G401.6 (cell line): ENCODE data around the gene U2AF2.

Experiments
- FAIRE-seq: peaks from 2 replicates; lab custom pipeline; 2012; peaks lifted over from hg19 to GRCh38; lab: Jason Lieb, UNC

Gene U2AF2

GRCh38 chr19:55621673-55622231, 33.1 kb upstream of the U2AF2 start:
- no peak for FAIRE-seq

- no peak for FAIRE-seq
Measured at GRCh38 chr19:55622242-55622969, 32.4 kb upstream of the U2AF2 start.

DNA sequence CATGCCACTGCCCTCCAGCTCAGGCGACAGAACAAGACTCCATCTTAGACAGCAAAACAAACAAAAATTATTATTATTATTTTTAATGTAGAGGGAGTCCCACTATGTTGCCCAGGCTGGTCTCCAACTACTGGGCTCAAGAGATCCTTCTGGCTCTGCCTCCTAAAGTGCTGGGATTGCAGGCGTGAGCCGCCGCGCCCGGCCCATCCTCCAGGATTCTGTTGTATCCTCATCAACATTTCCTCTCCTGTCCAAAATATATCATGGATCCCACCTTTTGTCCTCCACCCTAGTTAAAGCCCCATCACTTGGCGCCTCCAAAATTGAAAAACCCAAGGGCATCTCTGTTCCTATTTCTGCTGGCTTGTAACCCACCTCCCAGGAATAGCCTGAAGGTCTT, 31.7 kb upstream of the U2AF2 start:
- FAIRE-seq, result no peak

DNA sequence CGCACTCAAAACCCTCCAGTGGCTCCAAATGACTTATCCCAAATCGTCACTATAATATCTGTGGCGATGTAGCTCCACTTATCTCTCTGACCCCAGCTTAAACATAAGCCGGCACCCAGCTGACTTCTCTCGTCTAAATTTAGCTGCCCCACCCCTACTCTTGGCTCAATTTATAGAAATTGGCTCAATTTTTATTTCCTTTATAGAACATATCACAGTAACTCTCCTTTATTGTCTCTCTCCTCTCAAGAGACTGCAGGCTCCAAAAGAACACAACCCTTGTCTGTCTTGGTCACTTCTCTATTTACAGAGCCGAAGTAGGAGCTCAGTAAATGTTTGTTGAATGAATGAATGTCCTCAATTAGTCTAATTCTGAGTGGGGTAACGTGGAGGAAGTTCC, 31.3 kb upstream of the U2AF2 start:
- no peak for FAIRE-seq

- FAIRE-seq, result peak; percentile 79
Measured at GRCh38 chr19:55624109-55625003, 30.5 kb upstream of the U2AF2 start, which contains the start of gene ZNF784. ZNF784 (minus strand) TSS chr19:55624566; CDS start chr19:55624561, 5 bp downstream.

DNA sequence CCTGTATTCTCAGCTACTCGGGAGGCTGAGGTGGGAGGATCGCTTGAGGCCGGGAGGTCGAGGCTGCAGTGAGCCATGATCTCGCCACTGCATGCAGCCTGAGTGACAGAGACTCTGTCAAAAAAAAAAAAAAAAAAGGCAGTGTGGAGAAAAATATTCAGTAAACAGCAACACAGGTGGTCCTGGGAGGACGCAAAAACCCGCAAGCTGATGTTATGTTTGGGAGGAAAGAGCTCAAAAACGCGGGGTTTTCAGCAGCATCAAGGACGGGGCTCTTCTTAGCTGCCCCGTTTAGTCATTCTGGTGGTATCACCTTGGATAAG, 29.9 kb upstream of the U2AF2 start:
- no peak for FAIRE-seq

- FAIRE-seq, result no peak
Measured at GRCh38 chr19:55626350-55626749, 28.5 kb upstream of the U2AF2 start.

- FAIRE-seq, result peak; percentile 80
Measured at GRCh38 chr19:55632463-55632834, 22.4 kb upstream of the U2AF2 start.

DNA sequence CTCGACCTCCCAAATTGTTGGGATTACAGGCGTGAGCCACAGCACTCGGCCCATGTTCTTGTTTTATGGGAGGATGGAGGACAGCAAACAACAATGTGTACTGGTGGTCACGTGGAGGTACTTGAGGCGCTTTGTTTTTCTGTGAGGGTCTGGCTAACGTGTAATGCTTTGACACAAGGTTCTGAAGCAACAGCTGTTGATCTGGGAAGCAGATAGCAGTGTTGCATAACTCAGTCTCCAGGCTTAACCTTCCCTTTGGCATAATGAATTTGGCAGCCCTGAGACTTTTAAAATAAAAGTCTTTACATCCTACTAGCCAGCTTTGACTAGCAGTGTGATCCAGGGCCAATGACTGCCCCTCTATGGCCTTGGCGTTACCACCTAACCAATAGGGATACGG, 21.0 kb upstream of the U2AF2 start:
- no peak for FAIRE-seq

GRCh38 chr19:55635334-55635717, 19.5 kb upstream of the U2AF2 start:
- no peak for FAIRE-seq

- FAIRE-seq, result no peak
Measured at GRCh38 chr19:55635856-55636440, 18.9 kb upstream of the U2AF2 start.

DNA sequence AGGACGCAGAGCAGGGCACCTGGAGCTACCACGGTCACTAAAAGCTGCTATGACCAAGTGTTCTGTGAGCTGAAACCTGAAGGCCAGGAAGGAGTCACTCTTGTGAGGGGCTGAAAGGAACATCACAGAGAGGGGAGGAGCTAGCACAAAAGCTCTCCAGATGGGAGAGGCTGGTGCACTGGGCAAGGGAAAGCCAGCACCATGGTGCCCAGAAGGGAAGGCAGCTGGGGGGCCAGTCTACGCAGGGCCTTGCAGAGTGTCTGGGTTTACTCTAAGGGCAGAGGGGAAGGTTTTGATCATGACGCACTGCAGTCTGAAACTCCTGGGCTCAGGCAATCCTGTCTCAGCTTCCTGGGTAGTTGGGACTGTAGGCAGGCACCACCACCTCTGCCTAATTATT, 18.1 kb upstream of the U2AF2 start:
- FAIRE-seq, result no peak

GRCh38 chr19:55637534-55637933, 17.3 kb upstream of the U2AF2 start:
- no peak for FAIRE-seq

DNA sequence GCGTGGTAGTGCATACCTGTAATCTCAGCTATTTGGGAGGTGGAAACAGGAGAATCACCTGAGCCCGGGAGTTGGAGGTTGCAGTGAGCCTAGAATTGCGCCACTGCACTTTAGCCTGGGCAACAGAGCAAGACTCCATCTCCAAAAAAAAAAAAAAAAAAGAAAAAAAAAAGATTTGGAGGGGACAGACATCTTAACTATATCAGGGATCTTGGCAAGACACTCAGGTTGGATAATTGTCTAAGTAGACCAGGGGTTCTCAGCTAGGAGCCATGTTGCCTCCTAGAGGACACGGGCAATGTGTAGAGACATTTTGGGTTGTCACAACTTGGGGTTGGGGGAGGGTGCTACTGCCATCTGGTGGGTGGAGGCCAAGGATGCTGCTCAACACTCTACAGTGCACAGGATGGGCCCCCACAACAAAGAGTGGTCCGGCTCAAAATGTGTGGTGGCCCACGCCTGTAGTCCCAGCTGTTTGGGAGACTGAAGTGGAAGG, 15.9 kb upstream of the U2AF2 start:
- FAIRE-seq, result no peak

DNA sequence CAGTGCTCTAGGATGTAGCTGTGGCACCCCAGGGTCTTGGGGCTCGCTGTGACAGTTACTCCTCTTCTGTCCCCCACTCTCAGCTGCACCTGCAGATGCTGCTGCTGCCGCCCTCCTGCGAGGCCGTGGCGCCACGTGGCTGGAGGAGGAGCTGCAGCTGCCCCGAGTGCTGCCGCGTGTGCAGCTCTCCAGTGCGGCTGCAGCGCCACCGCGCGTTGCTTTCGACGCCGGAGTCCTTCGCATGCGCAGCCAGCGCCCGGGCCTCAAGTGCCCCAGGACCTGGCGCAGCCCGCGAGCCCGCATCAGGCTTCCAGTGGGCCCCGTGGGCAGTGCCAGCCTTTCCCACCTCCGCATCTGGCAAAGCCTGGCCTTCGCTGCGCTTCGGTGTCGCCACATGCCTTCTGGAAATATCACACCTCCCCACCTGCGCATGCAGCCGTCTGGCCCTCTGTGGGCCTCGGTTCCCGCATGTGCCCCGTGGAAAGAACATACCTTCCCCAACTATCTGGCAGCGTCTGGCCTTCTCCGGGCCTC, 14.7 kb upstream of the U2AF2 start:
- no peak for FAIRE-seq

DNA sequence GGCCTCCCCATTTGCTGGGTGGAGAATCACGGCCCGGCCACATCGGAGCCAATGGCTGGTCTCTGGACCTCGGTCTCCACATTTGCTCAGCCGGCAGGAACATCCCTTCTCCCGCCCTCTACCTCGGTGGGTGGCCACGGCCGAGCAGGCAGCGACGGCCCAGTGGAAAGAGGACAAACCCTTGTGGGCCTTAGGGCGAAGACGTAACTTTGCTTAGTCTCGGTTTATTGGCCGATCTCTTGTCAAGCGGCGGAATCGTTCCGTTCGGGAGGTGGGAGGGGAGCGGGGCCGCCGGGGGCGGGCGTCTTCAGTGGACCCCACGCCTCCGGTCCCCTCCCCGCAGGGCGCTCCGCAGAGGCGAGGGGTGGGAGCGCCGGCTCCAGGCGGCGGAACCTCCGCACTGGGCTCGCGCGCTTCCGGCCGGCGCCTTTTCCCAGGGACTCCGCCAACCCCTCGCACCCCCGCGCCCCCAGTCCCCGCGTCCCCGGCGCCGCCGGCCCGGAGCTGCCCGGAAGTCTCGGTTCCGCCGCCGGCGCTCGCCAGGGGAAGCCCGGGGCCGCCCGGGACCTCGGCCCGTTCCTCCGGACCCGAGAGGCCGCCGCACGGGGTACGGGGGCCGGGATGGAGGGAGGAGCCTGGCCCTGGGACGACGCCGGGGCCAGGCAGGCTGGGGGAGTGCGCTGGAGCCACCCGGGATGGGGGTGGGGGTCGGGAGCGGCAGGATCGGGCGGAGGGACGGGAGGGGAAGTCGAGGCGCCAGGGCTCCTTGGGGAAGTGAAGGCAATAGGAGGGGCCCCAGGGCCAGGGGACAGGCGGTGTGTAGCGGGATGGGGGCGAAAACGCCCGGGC, 14.0 kb upstream of the U2AF2 start, which contains the start of gene ZNF580:
Gene ZNF580, plus strand, starts transcription at position 426 of the 849 bp plus-strand sequence. CDS start 1,507 bp downstream, outside the sequence.
- FAIRE-seq, result no peak

- FAIRE-seq, result no peak
Measured at GRCh38 chr19:55641426-55642152, 13.2 kb upstream of the U2AF2 start.

DNA sequence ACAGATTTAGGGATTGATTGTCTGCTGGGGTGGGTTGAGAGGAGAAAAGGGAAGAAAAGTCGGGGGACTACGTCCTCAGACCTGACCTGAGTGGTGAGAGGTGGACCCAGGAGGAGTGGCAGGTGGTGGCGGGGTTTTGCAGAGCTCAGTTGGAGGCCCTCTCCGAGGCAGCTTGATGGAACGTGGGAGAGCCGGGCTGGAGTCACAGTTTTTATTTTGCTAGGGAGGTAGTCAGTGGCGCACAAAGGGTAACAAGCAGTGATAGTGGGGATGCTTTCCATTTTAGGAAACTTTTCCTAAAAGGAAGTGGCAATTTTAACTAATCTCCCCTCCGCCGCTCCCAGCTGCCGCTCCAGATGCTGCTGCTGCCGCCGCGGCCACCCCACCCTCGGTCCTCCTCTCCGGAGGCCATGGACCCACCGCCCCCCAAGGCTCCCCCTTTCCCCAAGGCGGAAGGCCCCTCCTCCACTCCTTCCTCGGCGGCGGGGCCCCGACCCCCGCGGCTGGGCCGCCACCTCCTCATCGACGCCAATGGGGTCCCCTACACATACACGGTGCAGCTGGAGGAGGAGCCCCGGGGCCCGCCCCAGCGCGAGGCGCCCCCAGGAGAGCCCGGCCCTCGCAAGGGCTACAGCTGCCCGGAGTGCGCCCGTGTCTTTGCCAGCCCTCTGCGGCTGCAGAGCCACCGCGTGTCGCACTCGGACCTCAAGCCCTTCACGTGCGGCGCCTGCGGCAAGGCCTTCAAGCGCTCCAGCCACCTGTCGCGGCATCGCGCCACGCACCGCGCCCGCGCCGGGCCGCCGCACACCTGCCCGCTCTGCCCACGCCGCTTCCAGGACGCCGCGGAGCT, 12.5 kb upstream of the U2AF2 start:
- FAIRE-seq, result no peak

DNA sequence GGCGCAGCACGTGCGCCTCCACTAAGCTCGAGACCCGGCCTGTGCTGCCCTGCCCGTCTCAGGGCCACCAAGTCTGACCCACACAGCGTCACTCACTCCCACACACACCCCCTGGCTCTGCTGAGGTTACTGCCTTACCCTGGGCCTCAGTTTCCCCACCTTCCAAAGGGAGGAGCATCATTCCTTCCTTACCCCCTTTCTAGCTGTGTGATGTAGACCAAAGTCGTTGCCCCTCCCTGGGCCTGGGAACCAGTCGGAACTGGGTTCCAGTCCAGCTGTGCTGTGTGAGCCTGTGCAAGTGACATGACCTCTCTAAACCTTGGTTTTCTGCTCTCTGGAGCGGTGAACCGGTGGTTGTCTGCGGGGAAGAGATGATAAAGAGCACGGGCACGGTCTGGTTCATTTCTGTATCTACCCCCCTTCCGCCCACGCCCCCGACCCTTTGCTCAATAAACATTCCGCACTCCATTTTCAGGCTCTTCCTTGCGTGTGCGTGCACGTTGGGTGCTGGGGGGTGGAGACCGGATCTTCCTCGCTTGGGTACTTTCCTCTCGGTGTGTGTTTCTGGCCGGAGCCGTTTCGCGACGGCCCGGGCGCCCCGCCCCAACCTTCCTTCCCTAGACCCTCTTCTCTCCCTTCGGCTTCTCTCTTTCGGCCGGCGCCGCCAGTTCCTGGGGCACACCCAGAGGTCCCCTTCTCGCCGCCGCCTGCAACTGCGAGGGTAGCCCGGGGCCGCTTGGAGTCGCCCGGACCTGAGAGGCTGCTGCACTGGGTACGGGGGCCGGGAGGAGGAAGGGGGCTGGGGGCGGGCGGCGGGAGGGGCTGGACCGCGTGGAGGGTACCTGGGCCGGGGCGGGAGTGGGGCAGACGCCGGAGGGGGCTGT, 11.6 kb upstream of the U2AF2 start, which contains the start of gene ZNF581:
Gene ZNF581, plus strand, starts transcription at position 647 of the 884 bp plus-strand sequence. CDS start 923 bp downstream, outside the sequence.
- peak; percentile 77 for FAIRE-seq
